IMR-90 (cell line): ENCODE data around the gene CUL1. TPM values are rescaled to one million over a fixed set of nuclear protein-coding genes. Genes with fewer than 3 reads are reported as not detected.

Source experiments
- ATAC-seq: fragments of 200-7000 bp; cut with Tn5 transposase; 2 replicates; pipeline ENCODE4 v1.9.1; 2020; ENCODE audit warnings: low read depth, mild to moderate bottlenecking, moderate library complexity
- Bru-seq: library from RNA; stranded (reverse); fragments of 400-500 nt; gene quantifications from one replicate; lab custom pipeline; 2021; lab: Mats Ljungman, UMichigan
- BruChase-seq, 2 experiments: library from RNA; stranded (reverse); fragments of 400-500 nt; gene quantifications; one replicate each; lab custom pipeline; 2021; lab: Mats Ljungman, UMichigan
- BruUV-seq: library from RNA; stranded (reverse); fragments of 400-500 nt; replicated peaks from 2 replicates; lab custom pipeline; 2021; lab: Mats Ljungman, UMichigan
- CTCF ChIA-PET: fragments of 300-600 bp; formaldehyde crosslinking; extraction: SDS; loops from one replicate; lab custom pipeline; 2021; ENCODE audit warnings: antibody characterized with exemption; lab: Yijun Ruan, JAX
- POLR2A ChIA-PET: fragments of 300-600 bp; sonication (Branson Sonifier 250); formaldehyde crosslinking; loops from one replicate; lab custom pipeline; 2022; ENCODE audit warnings: antibody characterized with exemption; ENCODE audit not compliant: unreplicated experiment; lab: Charles Lee
- DNase-seq: peaks from one replicate; pipeline ENCODE4 v3.0.0; 2013
- H2AFZ ChIP-seq: replicated peaks from 2 replicates; pipeline ENCODE3; 2013; ENCODE audit warnings: low read length, mild to moderate bottlenecking; ENCODE audit not compliant: poor library complexity
- H2AK5ac ChIP-seq: 2 replicates; pipeline ENCODE4 v1.6.1; 2013; ENCODE audit warnings: low read depth, low read length, inconsistent platforms
- H2AK9ac ChIP-seq: replicated peaks from 2 replicates; pipeline ENCODE3; 2013; ENCODE audit warnings: mild to moderate bottlenecking, low read depth, low read length, moderate library complexity; ENCODE audit not compliant: poor library complexity
- H2BK120ac ChIP-seq: 2 replicates; pipeline ENCODE4 v1.6.1; 2013; ENCODE audit warnings: low read depth, low read length, inconsistent platforms
- H2BK15ac ChIP-seq: 3 replicates; pipeline ENCODE4 v1.6.1; 2013; ENCODE audit warnings: low read depth, low read length, inconsistent platforms
- H2BK20ac ChIP-seq: 2 replicates; pipeline ENCODE4 v1.6.1; 2013; ENCODE audit warnings: low read depth, mild to moderate bottlenecking, inconsistent platforms, low read length, moderate library complexity
- H2BK5ac ChIP-seq: 2 replicates; pipeline ENCODE4 v1.6.1; 2013; ENCODE audit warnings: mild to moderate bottlenecking, low read depth, low read length, inconsistent platforms; ENCODE audit not compliant: poor library complexity, severe bottlenecking
- H3K14ac ChIP-seq: replicated peaks from 2 replicates; pipeline ENCODE4 v1.6.1; 2013; ENCODE audit warnings: low read depth, low read length, inconsistent platforms
- H3K18ac ChIP-seq: 2 replicates; pipeline ENCODE4 v1.6.1; 2013; ENCODE audit warnings: low read depth, low read length, control low read depth
- H3K23ac ChIP-seq: 2 replicates; pipeline ENCODE4 v1.6.1; 2013; ENCODE audit warnings: low read depth, low read length, inconsistent platforms
- H3K27ac ChIP-seq: 2 replicates; pipeline ENCODE4 v1.5.1; 2013; ENCODE audit warnings: mild to moderate bottlenecking, control low read depth, low read length; ENCODE audit not compliant: insufficient read depth
- H3K27me3 ChIP-seq: 2 replicates; pipeline ENCODE4 v1.6.1; 2013; ENCODE audit warnings: low read length; ENCODE audit not compliant: control insufficient read depth, insufficient read depth
- H3K36me3 ChIP-seq: 2 replicates; pipeline ENCODE4 v1.6.1; 2013; ENCODE audit warnings: low read length, mixed read lengths; ENCODE audit not compliant: control insufficient read depth, insufficient read depth
- H3K4ac ChIP-seq: 2 replicates; pipeline ENCODE4 v1.6.1; 2013; ENCODE audit warnings: low read depth, low read length, inconsistent platforms
- H3K4me1 ChIP-seq: 2 replicates; pipeline ENCODE4 v1.6.1; 2013; ENCODE audit warnings: low read length, mixed read lengths; ENCODE audit not compliant: control insufficient read depth, insufficient read depth
- H3K4me2 ChIP-seq: 2 replicates; pipeline ENCODE4 v1.6.1; 2013; ENCODE audit warnings: low read depth, mild to moderate bottlenecking, control low read depth, low read length, moderate library complexity
- H3K4me3 ChIP-seq: 2 replicates; pipeline ENCODE4 v1.5.1; 2013; ENCODE audit warnings: low read depth, mild to moderate bottlenecking, control low read depth, low read length, moderate library complexity; ENCODE audit not compliant: insufficient read depth
- H3K56ac ChIP-seq: 2 replicates; pipeline ENCODE4 v1.6.1; 2013; ENCODE audit warnings: low read length, inconsistent platforms; ENCODE audit not compliant: insufficient read depth; ENCODE audit errors: extremely low read depth
- H3K79me1 ChIP-seq, 2 experiments: 2 replicates each; pipeline ENCODE4 v1.6.1; 2013; ENCODE audit warnings: low read length in 2 of 2, inconsistent platforms in 1 of 2, low read depth in 1 of 2
- H3K9ac ChIP-seq: 2 replicates; pipeline ENCODE4 v1.6.1; 2013; ENCODE audit warnings: low read depth, low read length, control low read depth
- H3K9me1 ChIP-seq: 2 replicates; pipeline ENCODE4 v1.6.1; 2013; ENCODE audit warnings: low read length, inconsistent platforms; ENCODE audit not compliant: insufficient read depth
- H3K9me3 ChIP-seq: 2 replicates; pipeline ENCODE4 v1.6.1; 2013; ENCODE audit warnings: low read length; ENCODE audit not compliant: control insufficient read depth, insufficient read depth
- H4K20me1 ChIP-seq: 2 replicates; pipeline ENCODE4 v1.6.1; 2013; ENCODE audit warnings: low read length, inconsistent platforms; ENCODE audit not compliant: insufficient read depth
- H4K5ac ChIP-seq: 2 replicates; pipeline ENCODE4 v1.6.1; 2013; ENCODE audit warnings: mild to moderate bottlenecking, low read depth, low read length, control low read depth
- H4K8ac ChIP-seq, 2 experiments: 2 replicates each; pipeline ENCODE4 v1.6.1; 2013; ENCODE audit warnings: low read depth in 2 of 2, low read length in 2 of 2, control low read depth in 1 of 2, inconsistent platforms in 1 of 2
- H4K91ac ChIP-seq: 2 replicates; pipeline ENCODE4 v1.6.1; 2013; ENCODE audit warnings: low read depth, low read length, inconsistent platforms; ENCODE audit not compliant: insufficient read depth
- CEBPB ChIP-seq: IDR thresholded peaks from 2 replicates; pipeline ENCODE4 v1.6.1; 2012; ENCODE audit warnings: low read depth, low read length, improper control_type of control experiment
- ELK1 ChIP-seq: fragments of 150-350 bp; IDR thresholded peaks from 2 replicates; pipeline ENCODE4 v1.6.1; 2016; ENCODE audit warnings: low read depth, mild to moderate bottlenecking, low read length, moderate library complexity, borderline replicate concordance
- MAFK ChIP-seq: IDR thresholded peaks from 2 replicates; pipeline ENCODE4 v1.6.1; 2012; ENCODE audit warnings: low read depth, low read length, improper control_type of control experiment
- MAZ ChIP-seq: IDR thresholded peaks from 2 replicates; pipeline ENCODE4 v1.6.1; 2012; ENCODE audit warnings: low read depth, mild to moderate bottlenecking, low read length, improper control_type of control experiment, moderate library complexity, borderline replicate concordance
- NFE2L2 ChIP-seq: fragments of 150-350 bp; IDR thresholded peaks from 2 replicates; pipeline ENCODE4 v1.6.1; 2016; ENCODE audit warnings: low read depth, mild to moderate bottlenecking, low read length
- POLR2A ChIP-seq: IDR thresholded peaks from 2 replicates; pipeline ENCODE4 v1.6.1; 2012; ENCODE audit warnings: mild to moderate bottlenecking, low read depth, low read length
- SMC3 ChIP-seq: fragments of 150-350 bp; IDR thresholded peaks from 2 replicates; pipeline ENCODE4 v1.6.1; 2016; ENCODE audit warnings: low read depth, mild to moderate bottlenecking, antibody characterized with exemption, low read length, moderate library complexity
- WGBS, 2 experiments: methylation state at CpG; one replicate each; pipeline versions ENCODE4 v1.1.5 to v1.1.7; 2013; ENCODE audit warnings: missing lambda C conversion rate in 2 of 2; ENCODE audit not compliant: insufficient read length in 1 of 2; ENCODE audit errors: extremely low coverage in 2 of 2; 5-methylcytosine and 5-hydroxymethylcytosine counted together
- dilution Hi-C: fragments of 300-500 bp; cut with HindIII; formaldehyde crosslinking; loops from one replicate; pipeline ENCODE4 v1.14.3; 2018; ENCODE audit warnings: low sequenced_read_pairs; ENCODE audit not compliant: unreplicated experiment
- in situ Hi-C: fragments of 300-500 bp; cut with MboI; formaldehyde crosslinking; loops from 3 replicates; pipeline ENCODE4 v1.14.3; 2019; ENCODE audit warnings: low sequenced_read_pairs, inconsistent platforms, mixed read lengths
- intact Hi-C: fragments of 100-400 bp; cut with micrococcal nuclease; formaldehyde crosslinking; loops from 2 replicates; pipeline ENCODE4 v1.10.0; 2022
- long read RNA-seq: library from polyadenylated mRNA; unstranded; transcript quantifications from one replicate; pipeline ENCODE4 v2.0.0, GENCODE V29; 2021; ENCODE audit not compliant: unreplicated experiment
- polyA plus RNA-seq, 3 experiments: library from polyadenylated mRNA; depleted of rRNA; stranded (reverse); fragments of >200 nt; gene quantifications; 2 replicates each; pipeline ENCODE4 v1.2.3, GENCODE V29; 2012; ENCODE audit warnings: low replicate concordance in 1 of 3
- total RNA-seq: library from RNA; depleted of rRNA; stranded (reverse); fragments of >200 nt; gene quantifications from 2 replicates; pipeline ENCODE4 v1.2.3, GENCODE V29; 2012; rRNA removed

The CUL1 gene
- total RNA-seq (46.2 and 61.4 TPM in 2 replicates), polyA plus RNA-seq (2012; rRNA removed) (39.4 and 44.0 TPM in 2 replicates), Bru-seq, nascent RNA (percentile 95 among the genes with signal in this experiment), BruChase-seq, experiment 1, labeled RNA remaining after a 6-hour chase (percentile 81 among the genes with signal in this experiment), BruChase-seq, experiment 2, labeled RNA remaining after a 2-hour chase (percentile 85 among the genes with signal in this experiment)
- polyA plus RNA-seq (2012; cell fraction: cytosol; rRNA removed), result 12.8 and 16.9 TPM in 2 replicates
- 9.5 and 39.8 TPM in 2 replicates for polyA plus RNA-seq (2012; cell fraction: nucleus; rRNA removed; ENCODE audit: low replicate concordance)
- long read RNA-seq, transcript CUL1-201 (22 exons, 3,064 nt), result major isoform, 121 of 142 reads
- long read RNA-seq, partial matches to known transcripts, result 6 of 142 reads
- long read RNA-seq, other reads (novel, unspliced or antisense), result 11 of 142 reads

GRCh38 chr7:148698397-148699023 is at the start of gene CUL1:
Gene CUL1, plus strand, starts transcription at chr7:148698903. Its CDS starts 31,220 bp downstream, at chr7:148730123.
- peak within 1 kb of the TSS; percentile 96 for H2AK9ac ChIP-seq
- H4K91ac ChIP-seq, result peak within 1 kb of the TSS; percentile 83; the same call in 1 of the 2 replicates
- H3K27me3 ChIP-seq, result no peaks in the 10 kb centered on the region
- peak; percentile 83 for ATAC-seq
- H2BK20ac ChIP-seq, result no peak within 1 kb of the TSS
- peak within 1 kb of the TSS; percentile 58 for H3K18ac ChIP-seq
- TF ChIP-seq POLR2A (no peak; the same call in 1 of the 2 replicates), MAFK (no peak), NFE2L2 (no peak), ELK1 (no peak), SMC3 (no peak), MAZ (0 out of 2 replicates have a peak, but pooled peaks have one; percentile 20), CEBPB (no peak)
- H4K8ac ChIP-seq, result peak within 1 kb of the TSS; percentile 40 to 68
- peak within 1 kb of the TSS; percentile 92 for H2AFZ ChIP-seq
- dilution Hi-C loops (no loop called here), intact Hi-C loops (loop anchor here (2.0 kb wide), 1 partner anchor 186 kb away; the partner anchor contains the start of gene EZH2), in situ Hi-C loops (no loop called here)
- peak within 1 kb of the TSS; percentile 24 for H4K5ac ChIP-seq
- peak within 1 kb of the TSS; percentile 69 for H3K14ac ChIP-seq
- peak within 1 kb of the TSS; percentile 96 for H3K4me2 ChIP-seq
- no TSS peak for BruUV-seq
- H3K79me1 ChIP-seq, result peaks cover 0 to 22% of the 10 kb centered on the region in 2 experiments; a peak in 2 of 4 replicates
- 0% methylated on average over 27 of the region's 84 CpGs; no CpG with 5 or more reads in 1 of the 2 experiments for WGBS, 2 experiments
- peak within 1 kb of the TSS; percentile 53; the same call in 1 of the 3 replicates for H2BK15ac ChIP-seq
- H2BK5ac ChIP-seq, result peak within 1 kb of the TSS; percentile 89
- H3K4me1 ChIP-seq, result peaks cover 10% of the 10 kb centered on the region
- peak within 1 kb of the TSS; percentile 87 for H3K4ac ChIP-seq
- H3K36me3 ChIP-seq, result no peaks in the 10 kb centered on the region
- ChIA-PET CTCF (no interaction called here), POLR2A (interaction anchor here (0.6 kb wide), 1 partner anchor 123 kb away, joined by 13 read pairs; no protein-coding TSS in a partner anchor)
- H4K20me1 ChIP-seq, result peaks cover 36% of the 10 kb centered on the region
- peak; percentile 52 for DNase-seq
- H3K23ac ChIP-seq, result peak within 1 kb of the TSS; percentile 87
- peak within 1 kb of the TSS; percentile 59 for H2AK5ac ChIP-seq
- peak within 1 kb of the TSS; percentile 47 for H2BK120ac ChIP-seq
- H3K56ac ChIP-seq, result peak within 1 kb of the TSS; percentile 96; the same call in 1 of the 2 replicates
- peaks cover 12% of the 10 kb centered on the region for H3K9me1 ChIP-seq
- H3K27ac ChIP-seq, result peak within 1 kb of the TSS; percentile 90
- no peaks in the 10 kb centered on the region for H3K9me3 ChIP-seq
- H3K4me3 ChIP-seq, result peak within 1 kb of the TSS; percentile 92
- H3K9ac ChIP-seq, result peak within 1 kb of the TSS; percentile 91
